ENCODE results near the gene SLC24A3. TPM values are rescaled to one million over a fixed set of nuclear protein-coding genes. Genes with fewer than 3 reads are reported as not detected.

SLC24A3 gene
- total RNA-seq, 2 donors from 2014 or later, result 3.2 to 6.9 TPM

DNA sequence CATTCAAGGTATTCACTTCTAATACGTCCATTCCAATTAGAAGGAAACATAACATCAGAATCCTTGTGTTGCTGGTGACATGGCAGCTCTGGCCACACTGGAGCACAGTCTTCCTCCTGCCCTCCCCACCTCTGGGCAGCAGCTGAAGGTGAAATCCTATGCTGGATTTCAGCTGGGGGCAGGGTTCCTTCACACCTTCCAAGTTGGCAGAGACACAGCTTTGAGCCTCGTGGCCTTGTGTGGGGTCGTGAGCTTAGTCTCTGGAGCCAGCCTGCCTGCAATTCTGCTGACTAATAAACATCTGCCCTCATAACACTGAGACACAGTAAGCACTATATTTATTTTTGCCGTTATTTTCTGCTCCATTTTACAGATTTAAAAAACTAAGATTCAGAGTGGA is 326.7 kb downstream of the SLC24A3 start:
- ATAC-seq, result no peak
- intact Hi-C loops (cut with DNase I, micrococcal nuclease), result no loop called here
- DNase-seq, result no peak

GRCh38 chr20:19540392-19540791 is 327.9 kb downstream of the SLC24A3 start:
- no peak for ATAC-seq
- intact Hi-C loops (cut with DNase I, micrococcal nuclease), result no loop called here
- DNase-seq, result no peak

DNA sequence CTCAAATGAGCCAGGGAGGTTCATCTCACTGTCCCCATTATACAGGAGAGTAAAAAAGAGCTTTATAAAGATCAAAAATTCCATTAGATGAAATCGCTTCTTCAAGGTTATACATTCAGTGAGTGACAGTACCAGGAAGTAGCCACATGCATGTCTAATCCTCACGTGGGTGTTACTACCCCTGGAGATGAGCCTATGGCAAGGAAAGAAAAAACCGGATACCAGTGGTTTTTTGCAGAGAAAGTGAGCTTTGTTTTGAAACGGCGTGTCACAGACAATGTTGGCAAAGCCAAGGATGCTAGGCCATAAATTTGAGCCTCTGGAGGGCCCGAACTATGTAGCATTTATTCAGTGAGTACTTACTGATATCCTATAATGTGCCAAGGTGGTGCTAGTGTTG is 330.7 kb downstream of the SLC24A3 start:
- ATAC-seq, result no peak
- intact Hi-C loops (cut with DNase I, micrococcal nuclease), result no loop called here
- no peak for DNase-seq

DNA sequence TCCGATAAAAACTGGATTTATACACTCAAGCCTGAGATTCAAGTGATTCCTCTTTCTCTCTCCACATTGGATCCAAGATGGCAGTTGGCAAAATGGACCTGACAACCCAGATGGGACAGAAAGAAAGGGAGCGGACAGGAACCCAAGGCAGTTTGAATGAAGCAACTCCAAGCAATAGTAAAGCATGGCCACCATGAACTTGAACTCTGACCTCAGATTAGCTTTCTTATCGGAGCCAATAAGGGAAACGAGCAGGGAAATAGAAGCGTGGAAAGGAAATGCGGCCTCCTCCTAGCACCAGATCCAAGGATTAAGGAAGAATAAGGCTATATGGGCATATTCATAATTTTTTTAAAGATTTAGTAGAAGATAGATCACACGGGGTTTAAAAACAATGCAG is 332.2 kb downstream of the SLC24A3 start:
- intact Hi-C loops (cut with DNase I, micrococcal nuclease), result no loop called here
- DNase-seq, result no peak
- no peak for ATAC-seq

DNA sequence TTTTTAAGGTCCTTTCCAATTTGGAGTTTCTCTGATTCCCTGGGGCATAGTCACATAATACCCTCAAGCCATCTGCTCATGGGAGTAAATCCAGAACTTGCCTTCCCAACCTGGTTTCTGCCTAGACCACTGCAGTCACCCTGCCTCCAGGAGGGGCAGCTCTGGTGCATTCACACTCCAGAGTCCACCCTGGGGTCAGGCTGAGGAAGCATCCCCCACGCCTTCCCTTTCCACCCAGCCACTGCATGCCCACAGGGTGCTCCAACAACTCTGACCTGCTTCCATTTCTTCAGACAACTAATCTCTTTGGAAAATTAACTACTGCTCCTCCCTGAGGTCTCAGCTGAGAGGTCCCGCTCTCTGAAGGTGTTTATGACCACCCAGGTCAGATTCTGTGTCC is 334.2 kb downstream of the SLC24A3 start:
- intact Hi-C loops (cut with DNase I, micrococcal nuclease), result no loop called here
- DNase-seq, result no peak
- ATAC-seq, result no peak

DNA sequence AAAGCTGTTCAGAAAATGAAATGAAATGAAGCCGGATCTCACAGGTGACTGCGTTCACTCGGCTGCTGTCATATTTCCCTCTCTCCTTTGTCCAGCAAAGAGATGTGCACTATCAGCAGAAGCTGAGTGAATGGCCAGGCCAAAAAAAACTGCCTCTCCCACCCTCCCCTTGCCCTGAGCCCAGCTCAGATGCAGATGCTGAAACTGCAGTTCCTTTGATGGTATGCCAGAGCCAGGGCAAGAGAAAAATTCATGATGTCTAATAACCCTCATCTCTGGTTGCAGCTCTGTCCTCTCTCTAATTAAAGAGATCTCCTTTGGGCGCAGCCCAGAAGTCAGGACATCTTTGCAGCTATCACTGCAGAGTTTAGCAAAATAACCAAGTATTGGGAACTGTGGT is 335.1 kb downstream of the SLC24A3 start:
- no peak for DNase-seq
- intact Hi-C loops (cut with DNase I, micrococcal nuclease), result no loop called here
- no peak for ATAC-seq

DNA sequence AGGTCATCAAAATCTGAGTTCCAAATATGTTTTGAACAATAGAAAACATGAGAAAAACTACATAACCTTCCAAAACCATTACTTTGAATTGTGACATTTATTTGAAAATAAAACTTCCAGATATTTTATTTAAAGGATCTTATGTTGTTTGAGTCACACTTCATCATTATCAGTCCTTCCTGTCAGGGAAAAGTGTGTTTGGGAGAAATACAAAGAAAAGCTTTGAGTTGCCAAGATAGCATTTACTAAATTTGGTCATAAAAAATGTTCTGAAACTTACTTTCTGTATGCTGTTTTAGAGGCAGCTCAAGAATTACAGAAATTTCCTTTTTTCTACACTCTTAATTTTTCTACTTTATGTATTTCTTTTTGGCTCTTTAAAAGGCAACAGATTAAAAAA is 337.5 kb downstream of the SLC24A3 start:
- ATAC-seq (no peak), DNase-seq (no peak)
- intact Hi-C loops (cut with DNase I, micrococcal nuclease), result no loop called here

GRCh38 chr20:19552221-19553180 is 340.1 kb downstream of the SLC24A3 start:
- ATAC-seq, result no peak
- intact Hi-C loops (cut with DNase I, micrococcal nuclease), result no loop called here
- no peak for DNase-seq

- DNase-seq (no peak), ATAC-seq (no peak)
- intact Hi-C loops (cut with DNase I, micrococcal nuclease), result no loop called here
Observed at GRCh38 chr20:19554666-19555065, 342.2 kb downstream of the SLC24A3 start.

- no peak for ATAC-seq
- no peak for DNase-seq
- intact Hi-C loops (cut with DNase I, micrococcal nuclease), result no loop called here
Observed at GRCh38 chr20:19555726-19556125, 343.3 kb downstream of the SLC24A3 start.

- ATAC-seq, result no peak
- intact Hi-C loops (cut with DNase I, micrococcal nuclease), result no loop called here
- no peak for DNase-seq
Observed at GRCh38 chr20:19557291-19557690, 344.8 kb downstream of the SLC24A3 start.

DNA sequence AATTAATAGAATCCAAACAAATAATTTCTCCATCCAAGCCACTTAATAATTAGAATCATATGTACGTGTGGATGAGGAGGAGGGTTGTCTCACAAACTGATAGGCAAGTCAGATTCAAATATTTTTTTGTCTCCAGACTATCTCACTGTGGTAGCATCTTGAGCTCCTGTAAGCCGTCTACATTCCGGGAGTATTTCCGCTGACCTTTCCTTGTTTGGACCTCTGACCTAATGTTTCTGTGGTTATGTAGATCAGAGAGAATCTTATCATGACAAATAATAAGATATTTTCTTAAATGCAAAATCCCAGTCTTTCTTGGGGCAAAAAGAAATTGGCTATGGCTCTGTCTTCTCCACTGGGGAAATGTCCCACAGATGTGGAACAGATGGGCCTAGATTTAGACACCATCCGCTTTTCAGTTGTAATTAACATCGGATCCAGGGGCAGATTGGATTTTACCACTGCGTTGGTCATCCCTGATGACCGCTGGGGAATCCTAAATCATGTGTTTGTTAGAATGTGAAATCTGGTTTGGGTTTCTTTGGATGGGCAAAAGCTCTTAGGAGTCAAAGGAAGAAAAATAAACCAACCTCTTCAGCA is 348.5 kb downstream of the SLC24A3 start:
- DNase-seq (no peak), ATAC-seq (no peak)
- intact Hi-C loops (cut with DNase I, micrococcal nuclease), result no loop called here

DNA sequence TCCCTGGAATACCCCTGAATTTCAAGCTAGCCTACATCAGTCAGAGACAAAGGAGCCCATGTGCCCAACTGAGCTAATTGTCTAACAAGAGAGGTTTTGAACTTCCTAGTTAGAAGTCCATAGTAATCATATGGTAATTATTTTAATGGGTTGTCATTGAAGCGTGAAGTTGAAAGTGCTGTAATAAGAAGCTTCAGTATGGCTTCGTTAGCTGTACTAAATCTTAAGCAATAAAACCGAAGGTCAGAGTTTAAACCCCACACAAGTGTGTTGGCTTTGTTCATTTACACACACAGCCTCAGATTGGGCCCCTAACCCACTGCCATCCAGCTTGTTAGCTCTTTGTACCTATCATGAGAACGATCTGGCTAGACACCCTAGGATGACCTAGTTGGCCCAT is 350.0 kb downstream of the SLC24A3 start:
- no peak for ATAC-seq
- DNase-seq, result no peak
- intact Hi-C loops (cut with DNase I, micrococcal nuclease), result no loop called here

DNA sequence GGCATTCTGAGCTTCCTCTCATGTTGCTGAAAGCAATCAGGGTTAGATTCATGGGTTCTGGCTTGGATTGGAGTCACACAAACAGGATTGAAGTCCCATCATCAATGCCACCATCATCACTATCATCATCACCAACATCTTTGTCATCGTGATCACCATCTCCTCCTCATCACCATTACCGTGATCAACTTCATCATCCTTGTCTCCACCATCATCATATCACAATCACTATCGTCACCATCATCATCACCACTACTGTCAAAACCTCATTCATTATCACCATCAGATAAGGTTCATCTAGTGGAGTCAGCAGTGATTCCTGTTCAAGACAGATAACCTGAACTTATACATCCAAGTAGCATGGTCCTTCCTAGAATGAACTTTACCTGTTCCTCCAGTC is 351.8 kb downstream of the SLC24A3 start:
- intact Hi-C loops (cut with DNase I, micrococcal nuclease), result no loop called here
- no peak for DNase-seq

GRCh38 chr20:19565736-19566135 is 353.3 kb downstream of the SLC24A3 start:
- no peak for DNase-seq
- intact Hi-C loops (cut with DNase I, micrococcal nuclease), result no loop called here
- no peak for ATAC-seq

More for the DNA sequence above, 351.8 kb downstream of the SLC24A3 start:
- no peak for ATAC-seq

- DNase-seq, result no peak
- intact Hi-C loops (cut with DNase I, micrococcal nuclease), result no loop called here
- no peak for ATAC-seq
Observed at GRCh38 chr20:19566226-19566945, 353.9 kb downstream of the SLC24A3 start.

DNA sequence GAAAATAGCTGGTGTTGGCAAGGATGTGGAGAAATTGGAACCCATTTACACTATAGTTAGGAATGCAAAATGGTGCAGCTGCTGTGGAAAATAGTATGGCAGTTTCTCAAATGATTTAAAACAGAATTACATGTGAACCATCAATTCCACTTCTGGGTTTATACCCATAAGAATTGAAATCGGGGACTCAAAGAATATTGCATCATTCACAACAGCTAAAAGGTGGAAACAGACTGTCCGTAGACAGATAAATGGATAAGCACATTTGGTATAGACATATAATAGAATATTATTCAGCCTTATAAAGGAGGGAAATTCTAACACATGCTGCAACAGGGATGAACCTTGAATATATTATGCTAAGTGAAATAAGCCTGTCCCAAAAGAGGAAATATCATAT is 355.7 kb downstream of the SLC24A3 start:
- no peak for DNase-seq
- ATAC-seq, result no peak
- intact Hi-C loops (cut with DNase I, micrococcal nuclease), result no loop called here

GRCh38 chr20:19571996-19572395 is 359.6 kb downstream of the SLC24A3 start:
- intact Hi-C loops (cut with DNase I, micrococcal nuclease), result no loop called here
- ATAC-seq (no peak), DNase-seq (no peak)

DNA sequence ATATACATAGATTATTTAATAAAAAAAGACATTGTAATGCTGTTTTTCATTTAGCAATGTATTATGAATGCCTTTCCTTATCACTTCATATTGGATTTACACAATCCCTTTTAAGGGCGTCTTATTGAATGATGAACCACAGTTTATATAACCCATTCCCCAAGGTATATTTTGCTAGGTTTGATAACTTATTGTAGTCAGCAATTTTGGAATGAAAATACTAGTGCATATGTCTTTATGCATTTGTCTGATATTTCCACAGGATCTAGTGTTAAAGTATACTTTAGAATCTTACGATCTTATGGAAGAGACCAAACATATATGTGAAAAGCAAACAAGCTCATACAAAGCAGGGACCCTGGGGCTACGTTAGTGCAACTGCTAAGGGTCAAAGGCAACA is 365.2 kb downstream of the SLC24A3 start:
- intact Hi-C loops (cut with DNase I, micrococcal nuclease), result no loop called here
- no peak for DNase-seq
- no peak for ATAC-seq

- no peak for DNase-seq
- intact Hi-C loops (cut with DNase I, micrococcal nuclease), result loop anchor here in 1 of 2 donors (5.0 kb wide), 1 partner anchor 375 kb away; no protein-coding TSS in a partner anchor
- no peak for ATAC-seq
Observed at GRCh38 chr20:19582782-19583181, 370.3 kb downstream of the SLC24A3 start.
